ENCODE results near the gene DFFA. TPM values are rescaled to one million over a fixed set of nuclear protein-coding genes. Genes with fewer than 3 reads are reported as not detected.

Gene DFFA
- total RNA-seq, 2 donors from 2014 or later: 14.8 to 16.4 TPM

DNA sequence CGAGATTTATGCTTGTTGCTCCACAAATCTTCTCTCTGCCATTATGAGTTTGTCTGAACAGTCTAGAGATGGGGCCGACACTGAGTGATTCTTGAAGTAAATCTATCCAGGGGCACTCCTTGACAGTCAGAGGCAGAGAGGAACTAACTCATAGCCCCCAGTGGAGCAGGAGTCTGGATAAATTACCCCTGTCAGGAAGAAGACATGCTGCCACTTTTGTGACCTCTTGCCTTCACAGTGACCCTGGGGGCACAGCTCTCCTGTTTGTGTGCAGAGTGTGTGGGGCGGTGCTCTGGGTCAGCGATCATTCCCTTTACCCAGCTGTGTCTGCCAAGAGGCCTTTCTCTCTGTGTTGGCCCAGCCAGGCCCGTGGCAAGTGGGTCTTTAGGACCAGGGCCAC, 31.9 kb upstream of the DFFA start:
- Histone ChIP-seq H3K27me3 (replicated peaks; ENCODE audit: insufficient read depth) (no peaks in the 10 kb centered on the region), H3K27ac (no peak overlapping the region), H3K4me1 (ENCODE audit: control insufficient read depth in 1 of 2, low read depth in 2 of 2) (peaks cover 4 to 13% of the 10 kb centered on the region in 2 donors), H3K36me3 (no peaks in the 10 kb centered on the region), H3K4me3 (no peak overlapping the region), H3K9me3 (no peaks in the 10 kb centered on the region)
- ATAC-seq (ENCODE audit: insufficient number of reproducible peaks, low FRiP score, low read depth): no peak
- TF ChIP-seq CTCF (IDR thresholded peaks at IDR 0.05): no peak
- no peak for DNase-seq (ENCODE audit: low spot score)

- no peak for DNase-seq (ENCODE audit: low spot score)
- H3K27me3 ChIP-seq (replicated peaks; ENCODE audit: insufficient read depth): no peaks in the 10 kb centered on the region
- ATAC-seq (ENCODE audit: insufficient number of reproducible peaks, low FRiP score, low read depth): no peak
- no peak for TF ChIP-seq CTCF (IDR thresholded peaks at IDR 0.05)
- no peak overlapping the region for H3K27ac ChIP-seq
- no peaks in the 10 kb centered on the region for H3K9me3 ChIP-seq
- no peak overlapping the region for H3K4me3 ChIP-seq
- peaks cover 0 to 4% of the 10 kb centered on the region in 2 donors for H3K4me1 ChIP-seq (ENCODE audit: control insufficient read depth in 1 of 2, low read depth in 2 of 2)
- no peaks in the 10 kb centered on the region for H3K36me3 ChIP-seq
These were observed 29.9 kb upstream of the DFFA start for GRCh38 chr1:10502206-10502605.

- H3K27me3 ChIP-seq (replicated peaks; ENCODE audit: insufficient read depth): no peaks in the 10 kb centered on the region
- no peak for ATAC-seq (ENCODE audit: insufficient number of reproducible peaks, low FRiP score, low read depth)
- peaks cover 7 to 12% of the 10 kb centered on the region in 2 donors for H3K4me1 ChIP-seq (ENCODE audit: control insufficient read depth in 1 of 2, low read depth in 2 of 2)
- H3K36me3 ChIP-seq: peaks cover 7% of the 10 kb centered on the region
- no peaks in the 10 kb centered on the region for H3K9me3 ChIP-seq
- no peak overlapping the region for H3K27ac ChIP-seq
- no peak overlapping the region for H3K4me3 ChIP-seq
- TF ChIP-seq CTCF (IDR thresholded peaks at IDR 0.05): no peak
- DNase-seq (ENCODE audit: low spot score): no peak
These were observed 25.9 kb upstream of the DFFA start for GRCh38 chr1:10498231-10498630.

DNA sequence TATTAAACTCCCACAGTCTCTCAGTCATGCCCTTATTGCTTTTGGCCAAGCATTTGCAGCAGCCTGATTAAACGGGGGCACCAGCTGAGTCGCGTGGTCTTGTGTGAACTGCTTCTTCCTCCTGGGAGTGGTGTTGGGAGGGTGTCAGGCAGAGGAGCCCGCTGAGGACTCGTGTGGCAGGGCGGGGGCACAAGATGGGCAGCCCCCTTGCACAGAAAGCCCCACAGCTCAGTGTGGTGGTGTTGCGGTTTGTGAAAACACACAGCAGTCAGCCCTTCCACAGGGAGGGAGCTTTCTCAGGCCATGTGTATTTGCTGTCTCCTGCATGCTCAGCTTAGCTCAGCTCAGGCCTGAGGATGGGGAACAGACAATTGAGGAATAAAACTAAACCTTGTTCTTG, 24.8 kb upstream of the DFFA start:
- TF ChIP-seq CTCF (IDR thresholded peaks at IDR 0.05): no peak
- no peak overlapping the region for H3K4me3 ChIP-seq
- DNase-seq (ENCODE audit: low spot score) (no peak), ATAC-seq (ENCODE audit: insufficient number of reproducible peaks, low FRiP score, low read depth) (no peak)
- no peaks in the 10 kb centered on the region for H3K9me3 ChIP-seq
- H3K27me3 ChIP-seq (replicated peaks; ENCODE audit: insufficient read depth): no peaks in the 10 kb centered on the region
- peaks cover 7% of the 10 kb centered on the region for H3K36me3 ChIP-seq
- H3K27ac ChIP-seq: no peak overlapping the region
- peaks cover 7 to 12% of the 10 kb centered on the region in 2 donors for H3K4me1 ChIP-seq (ENCODE audit: control insufficient read depth in 1 of 2, low read depth in 2 of 2)

DNA sequence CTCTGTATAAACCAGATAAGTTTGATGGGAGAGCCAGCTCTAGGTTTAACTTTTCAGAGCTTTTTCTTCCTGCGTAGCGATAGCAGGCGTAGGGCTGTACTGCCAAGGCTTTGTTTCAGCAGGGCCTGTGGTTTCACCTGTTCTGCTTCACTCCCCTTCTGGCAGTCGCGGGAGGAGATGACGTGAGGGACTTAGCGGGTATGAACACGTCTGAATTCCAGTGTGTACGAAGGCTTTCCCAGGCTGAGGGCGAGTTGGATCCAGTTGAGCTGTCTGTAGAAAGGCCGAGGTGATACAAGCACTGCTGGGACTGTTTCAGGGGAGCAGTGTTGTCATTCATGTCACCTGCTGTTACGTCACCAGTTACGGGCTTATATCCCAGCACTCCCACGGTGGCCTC, 23.6 kb upstream of the DFFA start:
- no peaks in the 10 kb centered on the region for H3K27me3 ChIP-seq (replicated peaks; ENCODE audit: insufficient read depth)
- DNase-seq (ENCODE audit: low spot score): no peak
- H3K4me1 ChIP-seq (ENCODE audit: control insufficient read depth in 1 of 2, low read depth in 2 of 2): peaks cover 7 to 12% of the 10 kb centered on the region in 2 donors
- H3K27ac ChIP-seq: no peak overlapping the region
- ATAC-seq (ENCODE audit: insufficient number of reproducible peaks, low FRiP score, low read depth): no peak
- TF ChIP-seq CTCF (IDR thresholded peaks at IDR 0.05): no peak
- no peaks in the 10 kb centered on the region for H3K9me3 ChIP-seq
- peaks cover 7% of the 10 kb centered on the region for H3K36me3 ChIP-seq
- no peak overlapping the region for H3K4me3 ChIP-seq

Data from thoracic aorta (tissue), 2 donors.